ENCODE measurements around the gene PRKAR1B. TPM values are rescaled to one million over a fixed set of nuclear protein-coding genes. Genes with fewer than 3 reads are reported as not detected.

PRKAR1B gene
- total and polyA plus RNA-seq, 10 of the 15 experiments (the other 5 are each of a cell fraction or from before 2014, with no cell fraction given), result 1.4 to 45.6 (median 19.3) TPM

DNA sequence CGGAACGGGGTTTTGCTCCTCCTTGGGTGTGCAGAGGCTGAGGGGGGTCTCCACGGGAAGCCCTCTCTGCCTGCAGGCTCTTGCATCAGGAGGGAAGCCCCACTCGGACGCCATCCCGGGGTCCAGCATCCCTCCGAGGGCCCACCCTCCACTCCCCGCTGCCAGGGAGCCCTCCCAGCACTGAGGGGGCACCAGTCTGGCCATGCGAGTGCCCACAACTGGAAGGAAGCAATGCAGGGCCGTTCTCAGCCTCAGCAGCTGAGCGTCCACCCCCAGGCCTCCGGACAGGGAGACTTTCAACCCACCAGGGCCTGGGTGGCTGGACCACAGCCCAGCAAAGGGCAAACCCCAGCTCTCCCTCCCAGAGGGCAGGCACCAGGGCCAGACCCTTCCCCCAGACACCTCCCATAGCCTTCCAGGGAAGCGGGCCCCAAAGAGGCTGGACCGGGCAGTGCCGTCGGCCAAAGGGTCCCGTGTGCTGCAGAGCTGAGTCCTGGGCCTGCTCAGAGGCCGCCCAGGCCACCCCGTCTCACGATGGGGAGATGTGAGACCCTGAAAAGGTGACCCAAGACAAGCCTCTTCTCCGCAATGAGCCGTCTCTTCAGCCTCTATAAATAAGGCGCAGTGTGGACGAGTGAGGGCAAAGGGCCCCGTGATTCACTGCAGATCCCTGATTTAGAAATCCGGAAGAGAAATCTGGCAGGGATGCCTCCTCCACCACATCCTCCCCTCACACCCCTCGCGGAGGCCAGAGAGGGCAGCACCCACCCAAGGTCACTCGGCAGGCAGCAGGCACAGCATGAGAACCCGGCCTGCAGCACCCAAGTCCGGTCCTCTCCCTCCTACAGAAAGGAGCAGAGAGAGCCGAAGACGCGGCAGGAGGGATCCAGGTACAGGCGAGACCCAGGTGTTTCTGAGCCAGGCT is 82.4 kb downstream of the PRKAR1B start (continued):
- TF ChIP-seq ZNF687 (IDR thresholded peaks at IDR 0.05), result no peak

- Histone ChIP-seq H3K9ac (ENCODE audit: control insufficient read depth, insufficient read depth, low read length) (no peak overlapping the region), H3K4me1 (ENCODE audit: control insufficient read depth, insufficient read depth, low read length) (no peaks in the 10 kb centered on the region), H3K4me3 (no peak overlapping the region), H3K27me3 (replicated peaks in 1 of 2; ENCODE audit: control insufficient read depth in 2 of 2, insufficient read depth in 2 of 2, low read length in 1 of 2) (no peaks in the 10 kb centered on the region), H3K9me3 (replicated peaks; ENCODE audit: control insufficient read depth, insufficient read depth, low read length) (peaks cover 2% of the 10 kb centered on the region; the same call in 2 of the 3 replicates), H3K79me2 (ENCODE audit: control insufficient read depth, insufficient read depth, low read length) (no peaks in the 10 kb centered on the region), H3K4me2 (ENCODE audit: control insufficient read depth, insufficient read depth) (no peak overlapping the region), H4K20me1 (ENCODE audit: control insufficient read depth, insufficient read depth) (no peaks in the 10 kb centered on the region), H2AFZ (ENCODE audit: control insufficient read depth, low read depth, low read length) (no peak overlapping the region), H3K36me3 (ENCODE audit: control insufficient read depth in 2 of 2, insufficient read depth in 2 of 2, low read length in 1 of 2) (no peaks in the 10 kb centered on the region; a peak in 1 of 4 replicates), H3K27ac (ENCODE audit: control insufficient read depth, insufficient read depth) (no peak overlapping the region)
- DNase-seq (ENCODE audit: low read depth, low spot score), result no peak
- ATAC-seq, result no peak
- SMC1A ChIA-PET (ENCODE audit: uncharacterized antibody, unreplicated experiment), result no interaction called here
- no peak for FAIRE-seq
- intact Hi-C loops (cut with micrococcal nuclease; ENCODE audit: unreplicated experiment), result no loop called here
- in situ Hi-C loops (cut with MboI), result no loop called here
- no TSS peak for BruUV-seq (replicated peaks)
- CTCF ChIA-PET, result interaction anchor here (1.6 kb wide), 1 partner anchor 321 kb away, joined by 4 read pairs; no protein-coding TSS in a partner anchor
- WGBS (ENCODE audit: insufficient coverage, insufficient replicate concordance, low lambda C conversion rate, missing lambda C conversion rate), result 92% methylated on average over 11 of the region's 11 CpGs
- RAD21 ChIA-PET (ENCODE audit: unreplicated experiment), result no interaction called here
- POLR2A ChIA-PET, result no interaction called here
- no peak for TF ChIP-seq CREM (IDR thresholded peaks at IDR 0.05; ENCODE audit: low read depth)
These were observed 85.1 kb downstream of the PRKAR1B start for GRCh38 chr7:641966-642365.

Data from GM12878 (cell line).